ENCODE measurements around the gene CCL14.
"Not testable (repeated sequence)": the region's sequence is repeated elsewhere in the genome, so short reads cannot be mapped to it uniquely, and the experiment has no call there.

CCL14 gene

GRCh38 chr17:35986643-35987042 lies at the start of gene CCL14:
TSS of gene CCL14 (minus strand) at chr17:35986729. CDS start at chr17:35986649, 80 bp downstream.
- DNase-seq (ENCODE audit: low read depth): no peak

- DNase-seq (ENCODE audit: low read depth): no peak
Observed at GRCh38 chr17:36036235-36036634, 49.7 kb upstream of the CCL14 start.

- DNase-seq (ENCODE audit: low read depth): no peak
Observed at GRCh38 chr17:36034127-36034526, 47.6 kb upstream of the CCL14 start.

- DNase-seq (ENCODE audit: low read depth): no peak
Observed at GRCh38 chr17:36030956-36031355, 44.4 kb upstream of the CCL14 start.

GRCh38 chr17:36027761-36028160 lies 41.2 kb upstream of the CCL14 start:
- no peak for DNase-seq (ENCODE audit: low read depth)

GRCh38 chr17:36024106-36024869 lies 37.8 kb upstream of the CCL14 start:
- DNase-seq (ENCODE audit: low read depth): no peak

- DNase-seq (ENCODE audit: low read depth): no peak
Observed at GRCh38 chr17:36019423-36019822, 32.9 kb upstream of the CCL14 start.

GRCh38 chr17:36017799-36018198 lies 31.3 kb upstream of the CCL14 start, which contains the start of gene CCL23:
TSS of gene CCL23 (minus strand) at chr17:36017972. CDS start at chr17:36017897, 75 bp downstream.
- DNase-seq (ENCODE audit: low read depth): no peak

GRCh38 chr17:36016555-36016954 lies 30.0 kb upstream of the CCL14 start:
- no peak for DNase-seq (ENCODE audit: low read depth)

GRCh38 chr17:36015895-36016294 lies 29.4 kb upstream of the CCL14 start:
- DNase-seq (ENCODE audit: low read depth): not testable (repeated sequence)

- DNase-seq (ENCODE audit: low read depth): no peak
Observed at GRCh38 chr17:36014946-36015345, 28.4 kb upstream of the CCL14 start.

GRCh38 chr17:36011201-36011600 lies 24.7 kb upstream of the CCL14 start:
- DNase-seq (ENCODE audit: low read depth): no peak

GRCh38 chr17:36008998-36009665 lies 22.6 kb upstream of the CCL14 start:
- DNase-seq (ENCODE audit: low read depth): no peak

- DNase-seq (ENCODE audit: low read depth): no peak
Observed at GRCh38 chr17:36004594-36005108, 18.1 kb upstream of the CCL14 start.

- DNase-seq (ENCODE audit: low read depth): no peak
Observed at GRCh38 chr17:36002631-36003030, 16.1 kb upstream of the CCL14 start.

- DNase-seq (ENCODE audit: low read depth): no peak
Observed at GRCh38 chr17:36001862-36002603, 15.5 kb upstream of the CCL14 start.

GRCh38 chr17:36001110-36001771 lies 14.7 kb upstream of the CCL14 start, which contains the start of gene CCL15:
TSS of gene CCL15 (minus strand) at chr17:36001553. CDS start at chr17:36001492, 61 bp downstream.
- no peak for DNase-seq (ENCODE audit: low read depth)

- DNase-seq (ENCODE audit: low read depth): no peak
Observed at GRCh38 chr17:36000732-36001109, 14.2 kb upstream of the CCL14 start.

- no peak for DNase-seq (ENCODE audit: low read depth)
Observed at GRCh38 chr17:35998756-35999155, 12.2 kb upstream of the CCL14 start.

GRCh38 chr17:35998018-35998545 lies 11.6 kb upstream of the CCL14 start:
- DNase-seq (ENCODE audit: low read depth): no peak

- not testable (repeated sequence) for DNase-seq (ENCODE audit: low read depth)
Observed at GRCh38 chr17:35995346-35995745, 8.8 kb upstream of the CCL14 start.

GRCh38 chr17:35991075-35991474 lies 4.5 kb upstream of the CCL14 start:
- no peak for DNase-seq (ENCODE audit: low read depth)
